HepG2 (cell line): ENCODE results near the gene C1GALT1. TPM values are rescaled to one million over a fixed set of nuclear protein-coding genes. Genes with fewer than 3 reads are reported as not detected.

Experiments used
- ATF4 ChIP-seq, 2 experiments: fragments of 450-650 bp in 1 of 2; sonication (generic) in 1 of 2; formaldehyde crosslinking; IDR thresholded peaks; 2 replicates each; pipeline versions ENCODE4 v1.5.0 to v1.8.0; 2020 to 2022; ENCODE audit warnings: mild to moderate bottlenecking in 1 of 2, missing genetic modification reagents in 1 of 2
- BHLHE40 ChIP-seq: IDR thresholded peaks from 2 replicates; pipeline ENCODE4 v1.6.1; 2011; ENCODE audit warnings: low read length, improper control_type of control experiment
- CEBPB ChIP-seq: IDR thresholded peaks from 2 replicates; pipeline ENCODE4 v1.6.1; 2011; ENCODE audit warnings: low read depth, low read length, improper control_type of control experiment, borderline replicate concordance
- CHCHD3 ChIP-seq: sonication (generic); formaldehyde crosslinking; IDR thresholded peaks from 2 replicates; pipeline ENCODE4 v1.8.0; 2022; ENCODE audit warnings: mild to moderate bottlenecking, missing genetic modification reagents, moderate library complexity
- DRAP1 ChIP-seq: IDR thresholded peaks from 2 replicates; pipeline ENCODE4 v1.6.1; 2016; ENCODE audit warnings: missing genetic modification reagents, missing compliant biosample characterization
- FOXA1 ChIP-seq, 2 experiments: fragments of 450-650 bp in 1 of 2; sonication (generic) in 1 of 2; formaldehyde crosslinking in 1 of 2; IDR thresholded peaks; 2 replicates each; pipeline versions ENCODE4 v1.4.0 to v1.6.1; 2016 to 2020; ENCODE audit warnings: missing genetic modification reagents in 1 of 2
- FOXA3 ChIP-seq: IDR thresholded peaks from 2 replicates; pipeline ENCODE4 v1.6.1; 2016; ENCODE audit warnings: missing genetic modification reagents, missing compliant biosample characterization
- HMG20B ChIP-seq: conservative IDR thresholded peaks from 2 replicates; pipeline ENCODE4 v1.6.1; 2016; ENCODE audit warnings: missing genetic modification reagents, missing compliant biosample characterization
- ISL2 ChIP-seq: sonication (generic); formaldehyde crosslinking; IDR thresholded peaks from 2 replicates; pipeline ENCODE4 v1.5.0; 2020; ENCODE audit warnings: missing genetic modification reagents
- KDM3A ChIP-seq: IDR thresholded peaks from 2 replicates; pipeline ENCODE4 v1.6.1; 2018; ENCODE audit warnings: low read depth, missing compliant biosample characterization
- MTA3 ChIP-seq: sonication (generic); formaldehyde crosslinking; IDR thresholded peaks from 2 replicates; pipeline ENCODE4 v1.4.0; 2020; ENCODE audit warnings: missing genetic modification reagents
- SOX5 ChIP-seq: IDR thresholded peaks from 2 replicates; pipeline ENCODE4 v1.6.1; 2016; ENCODE audit warnings: borderline replicate concordance
- SP4 ChIP-seq: sonication (generic); formaldehyde crosslinking; IDR thresholded peaks from 2 replicates; pipeline ENCODE4 v1.8.1; 2023; ENCODE audit warnings: mild to moderate bottlenecking, missing genetic modification reagents
- TCF7 ChIP-seq: sonication (generic); IDR thresholded peaks from 2 replicates; pipeline ENCODE4 v1.6.1; 2016; ENCODE audit warnings: antibody characterized with exemption, low read depth
- TRIM22 ChIP-seq: fragments of 450-650 bp; IDR thresholded peaks from 2 replicates; pipeline ENCODE4 v1.6.1; 2017
- YEATS4 ChIP-seq: sonication (generic); formaldehyde crosslinking; IDR thresholded peaks from 2 replicates; pipeline ENCODE4 v1.4.0; 2020; ENCODE audit warnings: missing genetic modification reagents, borderline replicate concordance
- ZBTB33 ChIP-seq: sonication (generic); formaldehyde crosslinking; IDR thresholded peaks from 2 replicates; pipeline ENCODE4 v1.4.0; 2020; ENCODE audit warnings: missing genetic modification reagents
- ZBTB34 ChIP-seq: sonication (generic); formaldehyde crosslinking; IDR thresholded peaks from 2 replicates; pipeline ENCODE4 v1.8.0; 2022; ENCODE audit warnings: mild to moderate bottlenecking, missing genetic modification reagents
- ZNF292 ChIP-seq: sonication (generic); formaldehyde crosslinking; IDR thresholded peaks from 2 replicates; pipeline ENCODE4 v1.8.1; 2022; ENCODE audit warnings: mild to moderate bottlenecking, low read depth, missing genetic modification reagents, borderline replicate concordance
- ZNF550 ChIP-seq: sonication (generic); formaldehyde crosslinking; IDR thresholded peaks from 2 replicates; pipeline ENCODE4 v1.4.0; 2020; ENCODE audit warnings: mild to moderate bottlenecking, missing genetic modification reagents, borderline replicate concordance
- ZNF589 ChIP-seq: sonication (generic); formaldehyde crosslinking; conservative IDR thresholded peaks from 2 replicates; pipeline ENCODE4 v1.8.0; 2022; ENCODE audit warnings: mild to moderate bottlenecking, moderate library complexity, missing genetic modification reagents
- ZNF703 ChIP-seq: sonication (generic); formaldehyde crosslinking; IDR thresholded peaks from 2 replicates; pipeline ENCODE4 v1.5.1; 2020; ENCODE audit warnings: missing genetic modification reagents, mild to moderate bottlenecking, moderate library complexity, borderline replicate concordance
- ZNF792 ChIP-seq: IDR thresholded peaks from 2 replicates; pipeline ENCODE4 v1.6.1; 2016
- ZNF878 ChIP-seq: sonication (generic); formaldehyde crosslinking; IDR thresholded peaks from 2 replicates; pipeline ENCODE4 v1.8.1; 2023; ENCODE audit warnings: mild to moderate bottlenecking, missing genetic modification reagents, moderate library complexity
- polyA plus RNA-seq, 8 experiments: library from polyadenylated mRNA; depleted of rRNA in 3 of 8; stranded (reverse) in 7 of 8; unstranded in 1 of 8; fragments of >200 nt; fragmentation: Illumina TruSeq in 4 of 8; extraction: Trizol in 4 of 8; gene quantifications; 2 replicates each; pipeline versions ENCODE4 v1.2.1 to v1.2.3, GENCODE V29; 2011 to 2016; ENCODE audit warnings: low read depth in 4 of 8, missing spikeins in 1 of 8, mixed read lengths in 1 of 8; ENCODE audit not compliant: insufficient read depth in 1 of 8
- total RNA-seq, 5 experiments: library from RNA; depleted of rRNA; stranded (reverse); fragments of >200 nt; fragmentation: Illumina TruSeq; extraction: Trizol; gene quantifications; 2 replicates each; pipeline ENCODE4 v1.2.3, GENCODE V29; 2016; ENCODE audit warnings: low read depth in 1 of 5

C1GALT1 gene
- total and polyA plus RNA-seq, 2 of the 13 experiments (the other 11 are each of a cell fraction or from before 2014, with no cell fraction given), result 57.1 to 65.9 TPM

GRCh38 chr7:7182156-7183060, at the start of gene C1GALT1 (continued):
- TF ChIP-seq ZBTB34 (CRISPR knock-in tag) (peak; percentile 30; the same call in 1 of the 2 replicates), ATF4 (CRISPR knock-in tag; IDR thresholded peaks at IDR 0.05) (peak in 1 of 2 experiments; percentile 45; a peak in 2 of 4 replicates), TCF7 (no peak; the same call in 1 of the 2 replicates), SP4 (CRISPR knock-in tag) (peak; percentile 97), KDM3A (CRISPR knock-in tag) (peak; percentile 89), CEBPB (peak; percentile 91; the same call in 1 of the 2 replicates), HMG20B (CRISPR knock-in tag) (peak; percentile 78), CHCHD3 (CRISPR knock-in tag) (peak; percentile 79; the same call in 1 of the 2 replicates), ZNF792 (CRISPR knock-in tag) (peak; percentile 22; the same call in 1 of the 2 replicates), ISL2 (CRISPR knock-in tag) (peak; percentile 76), SOX5 (CRISPR knock-in tag) (peak; percentile 59), MTA3 (no peak), ZNF292 (peak; percentile 63; the same call in 1 of the 2 replicates), FOXA1 (IDR thresholded peaks at IDR 0.05) (no peak), FOXA1 (CRISPR knock-in tag; IDR thresholded peaks at IDR 0.05) (peak; percentile 12; the same call in 1 of the 2 replicates), ZBTB33 (CRISPR knock-in tag) (0 out of 2 replicates have a peak, but pooled peaks have one; percentile 55), DRAP1 (CRISPR knock-in tag) (peak; percentile 93), FOXA3 (peak; percentile 51; the same call in 1 of the 2 replicates), ZNF703 (0 out of 2 replicates have a peak, but pooled peaks have one; percentile 77), ZNF878 (CRISPR knock-in tag) (peak; percentile 57), BHLHE40 (peak; percentile 71), YEATS4 (CRISPR knock-in tag) (peak; percentile 86; the same call in 1 of the 2 replicates), ZNF550 (CRISPR knock-in tag) (no peak), ZNF589 (CRISPR knock-in tag) (peak; percentile 56; the same call in 1 of the 2 replicates), TRIM22 (no peak)
